H9 (cell line): ENCODE measurements around the gene DPYSL5. TPM values are rescaled to one million over a fixed set of nuclear protein-coding genes. Genes with fewer than 3 reads are reported as not detected.

Experiments
- DNase-seq: peaks from one replicate; pipeline ENCODE4 v3.0.0-alpha.2; 2017
- H2AFZ ChIP-seq: one replicate; pipeline ENCODE4 v1.6.1; 2013; ENCODE audit warnings: mild to moderate bottlenecking, low read length, control low read depth, moderate library complexity
- H2AK5ac ChIP-seq: 2 replicates; pipeline ENCODE4 v1.6.1; 2013; ENCODE audit warnings: low read length, control low read depth, mixed read lengths; ENCODE audit not compliant: insufficient read length
- H2BK120ac ChIP-seq: one replicate; pipeline ENCODE4 v1.6.1; 2013; ENCODE audit warnings: low read depth, mild to moderate bottlenecking, low read length, control low read depth, inconsistent platforms; ENCODE audit not compliant: poor library complexity, severe bottlenecking
- H2BK12ac ChIP-seq: 2 replicates; pipeline ENCODE4 v1.6.1; 2013; ENCODE audit warnings: low read length, control low read depth, mixed read lengths, low read depth; ENCODE audit not compliant: insufficient read length
- H2BK15ac ChIP-seq: 2 replicates; pipeline ENCODE4 v1.6.1; 2013; ENCODE audit warnings: low read depth, low read length, control low read depth
- H2BK20ac ChIP-seq: one replicate; pipeline ENCODE4 v1.6.1; 2013; ENCODE audit warnings: low read depth, mild to moderate bottlenecking, low read length, control low read depth, inconsistent platforms; ENCODE audit not compliant: poor library complexity, severe bottlenecking
- H2BK5ac ChIP-seq: 2 replicates; pipeline ENCODE4 v1.6.1; 2013; ENCODE audit warnings: low read length, control low read depth, mixed read lengths; ENCODE audit not compliant: insufficient read length
- H3K14ac ChIP-seq: 2 replicates; pipeline ENCODE4 v1.6.1; 2013; ENCODE audit warnings: low read length, control low read depth; ENCODE audit not compliant: insufficient read depth
- H3K18ac ChIP-seq: 2 replicates; pipeline ENCODE4 v1.6.1; 2013; ENCODE audit warnings: low read depth, mild to moderate bottlenecking, mixed read lengths, low read length, control low read depth; ENCODE audit not compliant: insufficient read length
- H3K23ac ChIP-seq: 2 replicates; pipeline ENCODE4 v1.6.1; 2013; ENCODE audit warnings: low read length, control low read depth, mixed read lengths, low read depth; ENCODE audit not compliant: insufficient read length
- H3K23me2 ChIP-seq: 2 replicates; pipeline ENCODE4 v1.6.1; 2013; ENCODE audit warnings: low read depth, mild to moderate bottlenecking, mixed read lengths, low read length, control low read depth; ENCODE audit not compliant: insufficient read length, poor library complexity, severe bottlenecking
- H3K27ac ChIP-seq: 2 replicates; pipeline ENCODE4 v1.5.1; 2013; ENCODE audit warnings: low read length, control low read depth, mixed read lengths, low read depth; ENCODE audit not compliant: insufficient read length
- H3K27me3 ChIP-seq: 2 replicates; pipeline ENCODE4 v1.6.1; 2013; ENCODE audit warnings: low read length, control low read depth, inconsistent platforms; ENCODE audit not compliant: insufficient read depth
- H3K4ac ChIP-seq: 2 replicates; pipeline ENCODE4 v1.6.1; 2013; ENCODE audit warnings: low read depth, mild to moderate bottlenecking, control low read depth, inconsistent platforms, low read length, moderate library complexity
- H3K4me1 ChIP-seq: 2 replicates; pipeline ENCODE4 v1.6.1; 2013; ENCODE audit warnings: low read length, control low read depth, inconsistent platforms; ENCODE audit not compliant: insufficient read depth
- H3K4me2 ChIP-seq: 2 replicates; pipeline ENCODE4 v1.6.1; 2013; ENCODE audit warnings: low read length, control low read depth, mixed read lengths; ENCODE audit not compliant: insufficient read length, insufficient read depth
- H3K56ac ChIP-seq: 2 replicates; pipeline ENCODE4 v1.6.1; 2013; ENCODE audit warnings: low read depth, mild to moderate bottlenecking, mixed read lengths, low read length, control low read depth; ENCODE audit not compliant: insufficient read length
- H3K79me1 ChIP-seq: 2 replicates; pipeline ENCODE4 v1.6.1; 2013; ENCODE audit warnings: low read depth, mild to moderate bottlenecking, moderate library complexity, low read length, control low read depth, inconsistent platforms; ENCODE audit not compliant: insufficient read depth, poor library complexity, severe bottlenecking
- H3K79me2 ChIP-seq: 2 replicates; pipeline ENCODE4 v1.6.1; 2013; ENCODE audit warnings: low read length, control low read depth, inconsistent platforms; ENCODE audit not compliant: insufficient read depth
- H3K9ac ChIP-seq: 2 replicates; pipeline ENCODE4 v1.6.1; 2013; ENCODE audit warnings: low read length, control low read depth, mixed read lengths; ENCODE audit not compliant: insufficient read length; ENCODE audit errors: extremely low read depth
- H3K9me3 ChIP-seq: one replicate; pipeline ENCODE4 v1.6.1; 2013; ENCODE audit warnings: low read depth, low read length, inconsistent platforms; ENCODE audit not compliant: control insufficient read depth
- H3T11ph ChIP-seq: one replicate; pipeline ENCODE4 v1.6.1; 2013; ENCODE audit warnings: mild to moderate bottlenecking, low read length, control low read depth, inconsistent platforms
- H4K20me1 ChIP-seq: one replicate; pipeline ENCODE4 v1.6.1; 2013; ENCODE audit not compliant: control insufficient read depth, insufficient read length, insufficient read depth
- H4K5ac ChIP-seq: 2 replicates; pipeline ENCODE4 v1.6.1; 2013; ENCODE audit warnings: low read depth, mild to moderate bottlenecking, mixed read lengths, low read length, control low read depth; ENCODE audit not compliant: insufficient read length
- H4K8ac ChIP-seq: replicated peaks from 2 replicates; pipeline ENCODE4 v1.6.1; 2013; ENCODE audit warnings: low read length, control low read depth, mixed read lengths, low read depth; ENCODE audit not compliant: insufficient read length
- H4K91ac ChIP-seq: 2 replicates; pipeline ENCODE4 v1.6.1; 2013; ENCODE audit warnings: low read depth, mild to moderate bottlenecking, moderate library complexity, mixed read lengths, low read length, control low read depth; ENCODE audit not compliant: insufficient read length
- H3K27ac Mint-ChIP-seq, 3 experiments: 2 replicates in 2 of 3; 3 replicates in 1 of 3; pipeline ENCODE4 v1.8.0; 2020 to 2021; ENCODE audit warnings: mixed read lengths in 3 of 3, mild to moderate bottlenecking in 1 of 3, moderate library complexity in 1 of 3
- H3K27me3 Mint-ChIP-seq: 2 replicates; pipeline ENCODE4 v1.8.0; 2021; ENCODE audit warnings: low read depth, mild to moderate bottlenecking, moderate library complexity, mixed read lengths
- H3K36me3 Mint-ChIP-seq, 3 experiments: 2 replicates in 2 of 3; 3 replicates in 1 of 3; pipeline ENCODE4 v1.8.0; 2020 to 2021; ENCODE audit warnings: low read depth in 3 of 3, mixed read lengths in 3 of 3; ENCODE audit not compliant: insufficient read depth in 1 of 3
- H3K4me1 Mint-ChIP-seq, 2 experiments: 2 replicates each; pipeline ENCODE4 v1.8.0; 2020; ENCODE audit warnings: mixed read lengths in 2 of 2
- H3K4me3 Mint-ChIP-seq, 2 experiments: 2 replicates in 1 of 2; 3 replicates in 1 of 2; pipeline ENCODE4 v1.8.0; 2020 to 2021; ENCODE audit warnings: mild to moderate bottlenecking in 2 of 2, mixed read lengths in 2 of 2, moderate library complexity in 1 of 2
- H3K9me3 Mint-ChIP-seq, 2 experiments: 2 replicates in 1 of 2; 3 replicates in 1 of 2; pipeline ENCODE4 v1.8.0; 2020; ENCODE audit warnings: mild to moderate bottlenecking in 2 of 2, mixed read lengths in 2 of 2, moderate library complexity in 1 of 2
- CTCF ChIP-seq: fragments of 200-600 bp; sonication (generic); conservative IDR thresholded peaks from 3 replicates; pipeline ENCODE4 v1.8.0; 2021; ENCODE audit warnings: antibody characterized with exemption, mild to moderate bottlenecking
- WGBS: extraction: QIAGEN DNeasy Blood & Tissue Kit; methylation state at CpG from one replicate; pipeline ENCODE4 v1.1.7; 2013; ENCODE audit warnings: missing lambda C conversion rate, low lambda C conversion rate, mixed read lengths; ENCODE audit not compliant: insufficient read length; ENCODE audit errors: extremely low coverage; 5-methylcytosine and 5-hydroxymethylcytosine counted together
- total RNA-seq: library from RNA; stranded (reverse); gene quantifications from 2 replicates; pipeline ENCODE4 v1.2.1, GENCODE V29; 2021

DPYSL5 gene
- total RNA-seq, 1 experiment from 2014 or later: 6.4 TPM

GRCh38 chr2:26811261-26811660 lies 36.7 kb upstream of the DPYSL5 start:
- Histone ChIP-seq H2BK20ac (no peak overlapping the region), H3K9ac (no peak overlapping the region), H3K4me2 (no peak overlapping the region), H3K23me2 (no peaks in the 10 kb centered on the region), H2AK5ac (no peak overlapping the region), H4K20me1 (no peaks in the 10 kb centered on the region), H3K18ac (no peak overlapping the region), H2BK15ac (no peak overlapping the region), H2AFZ (no peak overlapping the region), H3K27ac (no peak overlapping the region), H3K27me3 (no peaks in the 10 kb centered on the region), H3K4ac (no peak overlapping the region), H3K23ac (no peak overlapping the region), H3K56ac (no peak overlapping the region), H3K79me2 (no peaks in the 10 kb centered on the region), H3T11ph (no peak overlapping the region), H2BK12ac (no peak overlapping the region), H3K4me1 (no peaks in the 10 kb centered on the region), H3K79me1 (no peaks in the 10 kb centered on the region), H2BK5ac (no peak overlapping the region), H4K8ac (no peak overlapping the region), H3K14ac (no peak overlapping the region), H4K5ac (no peak overlapping the region), H4K91ac (no peak overlapping the region), H3K9me3 (no peaks in the 10 kb centered on the region), H2BK120ac (no peak overlapping the region)
- H3K9me3 Mint-ChIP-seq: peaks cover 4 to 5% of the 10 kb centered on the region in 2 experiments; a peak in 2 of 5 replicates
- peaks cover 8 to 10% of the 10 kb centered on the region in 2 experiments for H3K4me1 Mint-ChIP-seq
- H3K27ac Mint-ChIP-seq: peak overlapping the region in 1 of 3 experiments; percentile 56; a peak in 1 of 7 replicates
- no peaks in the 10 kb centered on the region for H3K36me3 Mint-ChIP-seq
- no CpG with 5 or more reads among the region's 8 CpGs for WGBS
- no peak for TF ChIP-seq CTCF
- no peak for DNase-seq
- H3K27me3 Mint-ChIP-seq: peaks cover 12% of the 10 kb centered on the region
- H3K4me3 Mint-ChIP-seq: no peak overlapping the region
